Neural progenitor cell (in vitro differentiated cells): Measurements from ENCODE around the gene CREM.

ENCODE experiments used
- EZH2 ChIP-seq: fragments of 200-600 bp; sonication (generic); IDR thresholded peaks from 2 replicates; pipeline ENCODE4 v1.6.1; 2017; ENCODE audit warnings: antibody characterized with exemption, mild to moderate bottlenecking, moderate library complexity
- EZH2phosphoT487 ChIP-seq: fragments of 200-600 bp; sonication (generic); IDR thresholded peaks from 2 replicates; pipeline ENCODE4 v1.6.1; 2017; ENCODE audit warnings: antibody characterized with exemption
- TF ChIP-seq, protein P1 (sequence below): fragments of 200-600 bp; sonication (generic); IDR thresholded peaks from 2 replicates; pipeline ENCODE4 v1.5.1; 2017; ENCODE audit warnings: antibody characterized with exemption, mild to moderate bottlenecking

DNA sequence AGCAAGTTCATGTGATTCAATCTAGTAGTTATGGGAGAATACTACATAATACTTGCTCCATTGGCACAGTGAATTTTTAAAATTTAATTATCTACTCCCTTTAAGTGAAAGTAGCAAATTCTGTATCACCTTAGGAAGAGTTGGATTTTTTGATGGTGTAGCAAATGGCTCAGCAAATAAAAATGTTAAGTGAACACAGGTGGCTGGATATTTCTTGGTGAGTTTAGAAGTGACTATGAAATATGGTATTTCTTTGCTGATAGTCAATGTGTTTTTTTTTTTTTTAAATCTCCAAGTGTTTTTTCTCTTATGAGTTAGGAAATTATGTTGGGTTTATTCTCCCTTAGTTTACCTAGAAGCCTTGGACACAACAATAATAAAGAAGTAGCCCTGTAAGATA is 67.8 kb downstream of the CREM start:
- TF ChIP-seq, protein P1, sequence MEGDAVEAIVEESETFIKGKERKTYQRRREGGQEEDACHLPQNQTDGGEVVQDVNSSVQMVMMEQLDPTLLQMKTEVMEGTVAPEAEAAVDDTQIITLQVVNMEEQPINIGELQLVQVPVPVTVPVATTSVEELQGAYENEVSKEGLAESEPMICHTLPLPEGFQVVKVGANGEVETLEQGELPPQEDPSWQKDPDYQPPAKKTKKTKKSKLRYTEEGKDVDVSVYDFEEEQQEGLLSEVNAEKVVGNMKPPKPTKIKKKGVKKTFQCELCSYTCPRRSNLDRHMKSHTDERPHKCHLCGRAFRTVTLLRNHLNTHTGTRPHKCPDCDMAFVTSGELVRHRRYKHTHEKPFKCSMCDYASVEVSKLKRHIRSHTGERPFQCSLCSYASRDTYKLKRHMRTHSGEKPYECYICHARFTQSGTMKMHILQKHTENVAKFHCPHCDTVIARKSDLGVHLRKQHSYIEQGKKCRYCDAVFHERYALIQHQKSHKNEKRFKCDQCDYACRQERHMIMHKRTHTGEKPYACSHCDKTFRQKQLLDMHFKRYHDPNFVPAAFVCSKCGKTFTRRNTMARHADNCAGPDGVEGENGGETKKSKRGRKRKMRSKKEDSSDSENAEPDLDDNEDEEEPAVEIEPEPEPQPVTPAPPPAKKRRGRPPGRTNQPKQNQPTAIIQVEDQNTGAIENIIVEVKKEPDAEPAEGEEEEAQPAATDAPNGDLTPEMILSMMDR, result no peak
- TF ChIP-seq EZH2phosphoT487 (no peak), EZH2 (no peak)
